COLO668 (cell line): ENCODE measurements around the gene FAT2.

Experiments
- DNase-seq: peaks from one replicate; lab custom pipeline; 2025; ENCODE audit not compliant: unreplicated experiment; lab: John Stamatoyannopoulos, UW

FAT2 gene

GRCh38 chr5:151556806-151557205 lies 34.3 kb downstream of the FAT2 start:
- DNase-seq = no peak

- no peak for DNase-seq
These were observed 35.2 kb downstream of the FAT2 start for GRCh38 chr5:151555760-151556576.

- no peak for DNase-seq
These were observed 37.4 kb downstream of the FAT2 start for GRCh38 chr5:151553695-151554094.

GRCh38 chr5:151553130-151553670 lies 37.9 kb downstream of the FAT2 start:
- DNase-seq = no peak

- DNase-seq = no peak
These were observed 39.1 kb downstream of the FAT2 start for GRCh38 chr5:151551985-151552384.

- no peak for DNase-seq
These were observed 41.0 kb downstream of the FAT2 start for GRCh38 chr5:151550146-151550545.

- no peak for DNase-seq
These were observed 41.4 kb downstream of the FAT2 start for GRCh38 chr5:151549713-151550112.

- no peak for DNase-seq
These were observed 43.8 kb downstream of the FAT2 start for GRCh38 chr5:151547364-151547763.

GRCh38 chr5:151541571-151541970 lies 49.6 kb downstream of the FAT2 start:
- DNase-seq = no peak
